ENCODE results near the gene TNNI3. TPM values are rescaled to one million over a fixed set of nuclear protein-coding genes. Genes with fewer than 3 reads are reported as not detected.
A peak's percentile ranks its signal among the peaks of the same experiment; 100 is the strongest.

The TNNI3 gene
- total and polyA plus RNA-seq, 9 of the 15 experiments (the other 6 are each of a cell fraction or from before 2014, with no cell fraction given) = 4.7 to 158 (median 42.0) TPM

- TF ChIP-seq ZBTB2 (IDR thresholded peaks at IDR 0.05) (peak; percentile 70; the same call in 1 of the 2 replicates), ID3 (CRISPR knock-in tag; IDR thresholded peaks at IDR 0.05) (no peak), ID3 (tag; IDR thresholded peaks at IDR 0.05) (0 out of 2 replicates have a peak, but pooled peaks have one; percentile 18), FOXP1 (CRISPR knock-in tag; IDR thresholded peaks at IDR 0.05) (no peak), NR2C2 (CRISPR knock-in tag; IDR thresholded peaks at IDR 0.05) (no peak), NR2C2 (tag; IDR thresholded peaks at IDR 0.05) (peak; percentile 45; the same call in 1 of the 2 replicates), SOX6 (IDR thresholded peaks at IDR 0.05) (peak; percentile 83), ZNF699 (CRISPR knock-in tag; IDR thresholded peaks at IDR 0.05; ENCODE audit: insufficient replicate concordance) (no peak), CTCF (IDR thresholded peaks at IDR 0.05 in 2 of 3, conservative IDR thresholded peaks at IDR 0.05 in 1 of 3; ENCODE audit: insufficient read depth in 2 of 3, low read depth in 1 of 3, low read length in 3 of 3) (0 out of 6 replicates have a peak, but pooled peaks of 1 of the 3 experiments have one; percentile 6), SNRNP70 (optimal IDR thresholded peaks at IDR 0.05; ENCODE audit: low read depth, low read length) (no peak), PML (IDR thresholded peaks at IDR 0.05; ENCODE audit: low read length) (peak; percentile 71)
Observed at GRCh38 chr19:55158848-55159749, 1.6 kb upstream of the TNNI3 start (continued).
